WERI-Rb-1 (cell line): ENCODE data around the gene SIRT1.

Experiments
- DNase-seq: peaks from one replicate; pipeline ENCODE4 v3.0.0-alpha.2; 2020
- H3K27ac ChIP-seq: fragments of 250-450 bp; sonication (Bioruptor Pico); 2 replicates; pipeline ENCODE4 v1.5.1; 2020; ENCODE audit warnings: mild to moderate bottlenecking, moderate library complexity
- H3K27me3 ChIP-seq: fragments of 250-450 bp; sonication (Bioruptor Pico); 2 replicates; pipeline ENCODE4 v1.5.1; 2021; ENCODE audit warnings: mild to moderate bottlenecking, low read depth, moderate library complexity; ENCODE audit not compliant: insufficient read depth, severe bottlenecking
- H3K36me3 ChIP-seq: fragments of 250-450 bp; sonication (Bioruptor Pico); 2 replicates; pipeline ENCODE4 v1.5.1; 2020; ENCODE audit warnings: mild to moderate bottlenecking, moderate library complexity
- H3K4me3 ChIP-seq: 2 replicates; pipeline ENCODE4 v1.5.1; 2011; ENCODE audit warnings: low read depth, mild to moderate bottlenecking, control low read depth, low read length
- H3K9me3 ChIP-seq: fragments of 250-450 bp; sonication (Bioruptor Pico); 2 replicates; pipeline ENCODE4 v1.5.1; 2021; ENCODE audit warnings: mild to moderate bottlenecking, moderate library complexity; ENCODE audit not compliant: severe bottlenecking
- CTCF ChIP-seq: IDR thresholded peaks from 2 replicates; pipeline ENCODE4 v1.5.1; 2011; ENCODE audit warnings: low read depth, mild to moderate bottlenecking, control low read depth, inconsistent platforms, low read length

The SIRT1 gene

GRCh38 chr10:67839951-67840350 is 44.5 kb upstream of the SIRT1 start:
- no peak for TF ChIP-seq CTCF
- H3K27me3 ChIP-seq, result no peaks in the 10 kb centered on the region
- H3K27ac ChIP-seq, result no peak overlapping the region
- no peaks in the 10 kb centered on the region for H3K36me3 ChIP-seq
- H3K9me3 ChIP-seq, result no peaks in the 10 kb centered on the region
- no peak overlapping the region for H3K4me3 ChIP-seq
- no peak for DNase-seq

- H3K27me3 ChIP-seq, result no peaks in the 10 kb centered on the region
- no peak for DNase-seq
- H3K36me3 ChIP-seq, result no peaks in the 10 kb centered on the region
- H3K9me3 ChIP-seq, result no peaks in the 10 kb centered on the region
- no peak overlapping the region for H3K4me3 ChIP-seq
- no peak overlapping the region for H3K27ac ChIP-seq
- no peak for TF ChIP-seq CTCF
These were observed 42.7 kb upstream of the SIRT1 start for GRCh38 chr10:67841737-67842136.

- H3K9me3 ChIP-seq, result no peaks in the 10 kb centered on the region
- TF ChIP-seq CTCF, result no peak
- H3K36me3 ChIP-seq, result no peaks in the 10 kb centered on the region
- no peaks in the 10 kb centered on the region for H3K27me3 ChIP-seq
- H3K4me3 ChIP-seq, result no peak overlapping the region
- H3K27ac ChIP-seq, result no peak overlapping the region
- no peak for DNase-seq
These were observed 41.2 kb upstream of the SIRT1 start for GRCh38 chr10:67843284-67843683.

GRCh38 chr10:67849331-67850011 is 35.0 kb upstream of the SIRT1 start:
- no peaks in the 10 kb centered on the region for H3K27me3 ChIP-seq
- TF ChIP-seq CTCF, result no peak

GRCh38 chr10:67851186-67851585 is 33.3 kb upstream of the SIRT1 start:
- H3K27me3 ChIP-seq, result no peaks in the 10 kb centered on the region

More at GRCh38 chr10:67849331-67850011, 35.0 kb upstream of the SIRT1 start:
- DNase-seq, result peak; percentile 95
- Histone ChIP-seq H3K9me3 (no peaks in the 10 kb centered on the region), H3K27ac (peak overlapping the region; percentile 71), H3K36me3 (no peaks in the 10 kb centered on the region), H3K4me3 (peak overlapping the region; percentile 87)

More at GRCh38 chr10:67851186-67851585, 33.3 kb upstream of the SIRT1 start:
- no peak for DNase-seq
- TF ChIP-seq CTCF, result no peak
- Histone ChIP-seq H3K27ac (no peak overlapping the region), H3K9me3 (no peaks in the 10 kb centered on the region), H3K4me3 (no peak overlapping the region), H3K36me3 (no peaks in the 10 kb centered on the region)
